Keratinocyte (primary cell): Measurements from ENCODE around the gene HOXD13.
A peak's percentile ranks its signal among the peaks of the same experiment; 100 is the strongest.

Experiments
- EZH2 ChIP-seq: IDR thresholded peaks from one replicate; pipeline ENCODE4 v1.6.1; 2012; ENCODE audit warnings: inconsistent platforms, mild to moderate bottlenecking, low read length, moderate library complexity
- TF ChIP-seq, protein P1 (sequence below), 3 experiments: IDR thresholded peaks in 1 of 3; conservative IDR thresholded peaks in 1 of 3; optimal IDR thresholded peaks in 1 of 3; 2 replicates in 2 of 3; 3 replicates in 1 of 3; pipeline versions ENCODE3 to v1.5.1; 2011; ENCODE audit warnings: low read length in 3 of 3, mild to moderate bottlenecking in 3 of 3, moderate library complexity in 2 of 3, control low read depth in 1 of 3, inconsistent platforms in 1 of 3; ENCODE audit not compliant: insufficient read depth in 2 of 3; ENCODE audit errors: extremely low read depth in 1 of 3

DNA sequence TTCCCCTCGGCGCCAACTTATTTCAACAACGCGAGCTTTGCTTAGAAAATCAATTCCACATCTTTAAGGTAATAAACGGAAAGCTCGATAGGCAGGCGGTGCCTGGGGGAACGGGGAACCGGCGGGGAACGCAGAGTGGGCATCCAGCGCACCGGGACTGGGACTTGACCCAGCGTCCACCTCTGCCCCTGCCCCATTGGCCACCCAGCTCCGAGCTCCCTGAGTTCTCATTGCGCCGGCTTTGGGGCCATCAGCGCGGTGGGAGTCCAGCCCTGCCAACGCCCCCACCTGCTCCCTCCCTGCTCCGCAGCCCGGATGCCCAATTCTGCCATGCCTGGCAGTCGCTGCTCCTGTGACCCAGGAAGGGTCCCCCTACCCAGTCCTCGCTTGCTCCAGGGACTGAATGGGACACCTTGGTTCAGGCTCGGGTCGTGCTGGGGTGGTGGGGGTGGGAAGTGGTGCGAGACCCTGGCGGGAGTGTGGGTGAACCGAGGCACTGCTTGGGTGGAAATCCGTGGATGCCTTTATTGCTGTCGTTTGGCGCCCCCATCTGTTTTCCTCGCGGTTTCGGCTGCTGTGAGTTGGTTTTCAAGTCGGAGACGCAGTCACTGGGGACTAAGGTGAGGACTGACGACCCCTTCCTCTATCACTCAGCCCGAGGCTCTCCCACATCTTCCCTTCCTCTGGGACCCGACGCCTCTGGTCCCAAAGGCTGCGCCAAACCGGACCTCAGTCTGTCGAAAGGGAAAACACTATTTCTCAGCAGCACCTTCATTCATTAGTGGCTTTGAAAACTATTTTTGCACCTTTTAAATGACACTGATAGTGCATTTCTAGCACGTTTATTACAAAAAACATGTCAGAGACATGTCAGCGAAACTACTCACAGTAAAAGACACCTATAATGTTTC is 6.4 kb upstream of the HOXD13 start:
- TF ChIP-seq, protein P1, sequence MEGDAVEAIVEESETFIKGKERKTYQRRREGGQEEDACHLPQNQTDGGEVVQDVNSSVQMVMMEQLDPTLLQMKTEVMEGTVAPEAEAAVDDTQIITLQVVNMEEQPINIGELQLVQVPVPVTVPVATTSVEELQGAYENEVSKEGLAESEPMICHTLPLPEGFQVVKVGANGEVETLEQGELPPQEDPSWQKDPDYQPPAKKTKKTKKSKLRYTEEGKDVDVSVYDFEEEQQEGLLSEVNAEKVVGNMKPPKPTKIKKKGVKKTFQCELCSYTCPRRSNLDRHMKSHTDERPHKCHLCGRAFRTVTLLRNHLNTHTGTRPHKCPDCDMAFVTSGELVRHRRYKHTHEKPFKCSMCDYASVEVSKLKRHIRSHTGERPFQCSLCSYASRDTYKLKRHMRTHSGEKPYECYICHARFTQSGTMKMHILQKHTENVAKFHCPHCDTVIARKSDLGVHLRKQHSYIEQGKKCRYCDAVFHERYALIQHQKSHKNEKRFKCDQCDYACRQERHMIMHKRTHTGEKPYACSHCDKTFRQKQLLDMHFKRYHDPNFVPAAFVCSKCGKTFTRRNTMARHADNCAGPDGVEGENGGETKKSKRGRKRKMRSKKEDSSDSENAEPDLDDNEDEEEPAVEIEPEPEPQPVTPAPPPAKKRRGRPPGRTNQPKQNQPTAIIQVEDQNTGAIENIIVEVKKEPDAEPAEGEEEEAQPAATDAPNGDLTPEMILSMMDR (optimal IDR thresholded peaks at IDR 0.05 in 1 of 3, IDR thresholded peaks at IDR 0.05 in 1 of 3, conservative IDR thresholded peaks at IDR 0.05 in 1 of 3; ENCODE audit: extremely low read depth in 1 of 3, insufficient read depth in 2 of 3, low read length in 3 of 3), result peak; percentile 42 to 77 (median 69)
- TF ChIP-seq EZH2, result no peak
